HG02763 (cell line): Measurements from ENCODE around the gene FLNB.

Experiments
- ATAC-seq: cut with Tn5 transposase; IDR thresholded peaks from one replicate; pipeline ENCODE4 v1.9.1; 2021; ENCODE audit warnings: mild to moderate bottlenecking, moderate library complexity; ENCODE audit not compliant: unreplicated experiment

Gene FLNB

GRCh38 chr3:58073301-58074108 is 65.3 kb downstream of the FLNB start:
- no peak for ATAC-seq

- no peak for ATAC-seq
These were observed 66.0 kb downstream of the FLNB start for GRCh38 chr3:58074116-58074715.

DNA sequence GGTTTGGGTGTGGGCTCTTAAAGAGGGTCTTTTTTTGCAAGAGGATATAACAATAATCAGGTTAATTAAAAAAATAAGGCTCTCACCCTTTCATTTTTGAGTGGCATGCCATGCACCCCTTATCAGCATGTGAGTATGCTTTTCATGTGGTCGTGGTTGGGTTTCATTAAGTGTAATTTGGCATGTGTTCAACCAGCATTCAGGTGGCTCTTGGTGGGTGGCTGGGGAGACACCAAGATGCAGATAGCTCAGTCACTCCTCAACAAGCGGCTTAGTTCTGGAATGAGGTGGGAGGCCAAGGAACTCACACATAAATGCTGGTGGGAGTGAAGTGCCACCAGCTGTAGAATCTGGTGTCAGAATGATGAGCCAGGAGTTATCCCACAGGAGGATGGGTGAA is 66.8 kb downstream of the FLNB start:
- no peak for ATAC-seq

DNA sequence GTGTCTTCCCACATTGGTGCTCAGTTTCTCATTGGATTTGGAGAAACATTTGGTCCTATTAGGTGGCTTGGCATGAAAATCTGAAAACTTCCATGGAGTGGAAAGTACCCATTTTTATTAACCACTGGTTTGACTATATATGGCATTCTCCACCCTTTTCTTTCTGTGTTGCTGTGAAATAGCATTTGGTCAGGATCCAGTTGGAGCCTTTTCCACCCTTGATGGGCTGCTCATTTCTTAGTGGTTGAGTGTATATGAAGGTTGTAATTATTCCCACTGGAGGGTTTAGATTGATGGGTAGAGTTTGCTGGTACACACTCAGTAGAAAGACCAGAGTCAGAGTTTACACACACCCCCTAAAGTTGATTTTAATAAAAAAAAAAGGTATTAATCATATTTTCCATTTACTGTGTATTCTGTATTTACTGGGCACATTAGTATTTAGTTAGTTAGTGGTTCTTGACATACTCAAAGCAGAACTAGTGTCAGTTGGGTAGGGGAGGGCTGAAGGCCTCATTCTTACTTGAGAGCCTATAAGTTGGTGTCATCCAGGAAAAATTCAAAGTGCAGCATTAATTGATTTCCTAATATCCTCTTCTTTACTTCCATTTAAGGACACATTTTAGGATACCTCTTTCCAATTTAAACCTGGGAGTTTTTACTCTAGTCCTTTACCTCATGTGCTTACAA is 69.5 kb downstream of the FLNB start:
- no peak for ATAC-seq

DNA sequence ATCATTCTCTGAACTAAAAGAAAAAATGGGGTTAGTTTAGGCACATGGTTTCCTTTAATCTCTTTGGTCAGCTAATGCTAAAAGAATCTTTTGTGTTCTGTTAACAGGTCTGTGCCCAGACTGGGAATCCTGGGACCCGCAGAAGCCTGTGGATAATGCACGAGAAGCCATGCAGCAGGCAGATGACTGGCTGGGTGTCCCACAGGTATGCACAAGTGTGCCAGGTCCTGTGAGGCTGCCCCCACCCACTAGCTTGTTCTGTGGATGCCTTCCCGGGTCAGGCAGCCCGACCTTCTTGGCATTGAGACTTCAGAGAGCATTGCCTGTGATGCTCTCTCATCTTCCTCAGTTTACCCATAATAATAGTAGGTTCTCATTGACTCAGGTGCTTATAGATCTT is 70.4 kb downstream of the FLNB start:
- ATAC-seq, result no peak

DNA sequence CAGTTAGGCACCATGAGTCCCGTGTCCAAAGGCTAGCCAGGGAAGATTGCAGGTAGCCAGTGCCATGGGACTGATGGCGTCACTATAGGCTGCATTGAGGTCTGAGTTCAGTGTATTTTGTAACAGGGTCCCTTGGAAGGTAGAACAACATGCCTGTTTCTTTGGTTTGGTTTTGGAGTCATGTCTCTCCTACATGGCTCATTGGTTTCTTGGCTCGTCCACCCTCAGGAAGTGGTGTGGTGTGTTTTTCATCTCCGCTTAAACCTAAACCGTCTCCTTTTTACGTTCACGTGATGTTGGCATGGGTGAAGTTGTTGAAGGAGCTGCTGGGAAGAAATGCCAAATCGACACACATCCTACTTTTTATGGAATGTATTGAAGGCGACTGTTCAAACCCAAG is 71.6 kb downstream of the FLNB start:
- ATAC-seq, result no peak

GRCh38 chr3:58082047-58082446 is 73.8 kb downstream of the FLNB start:
- no peak for ATAC-seq

DNA sequence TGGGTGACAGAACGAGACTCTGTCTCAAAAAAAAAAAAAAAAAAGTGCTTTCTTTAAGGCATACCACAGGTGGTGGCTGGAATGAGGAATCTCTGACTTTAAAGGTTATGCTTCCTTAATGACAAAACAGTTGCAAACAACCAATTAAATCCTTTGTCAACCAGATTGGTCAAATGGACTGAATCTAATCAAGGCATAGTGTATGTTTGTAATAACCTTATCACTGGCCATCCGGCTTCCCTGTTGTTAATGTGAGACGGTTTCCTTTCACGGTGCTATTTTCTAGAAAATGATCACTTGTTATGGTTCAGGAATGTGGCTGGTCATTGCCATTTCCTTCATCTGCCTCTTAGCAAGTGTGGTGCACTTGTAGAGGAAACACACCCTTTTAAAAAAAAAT is 75.9 kb downstream of the FLNB start:
- ATAC-seq, result no peak

- no peak for ATAC-seq
These were observed 76.7 kb downstream of the FLNB start for GRCh38 chr3:58084788-58085543.

DNA sequence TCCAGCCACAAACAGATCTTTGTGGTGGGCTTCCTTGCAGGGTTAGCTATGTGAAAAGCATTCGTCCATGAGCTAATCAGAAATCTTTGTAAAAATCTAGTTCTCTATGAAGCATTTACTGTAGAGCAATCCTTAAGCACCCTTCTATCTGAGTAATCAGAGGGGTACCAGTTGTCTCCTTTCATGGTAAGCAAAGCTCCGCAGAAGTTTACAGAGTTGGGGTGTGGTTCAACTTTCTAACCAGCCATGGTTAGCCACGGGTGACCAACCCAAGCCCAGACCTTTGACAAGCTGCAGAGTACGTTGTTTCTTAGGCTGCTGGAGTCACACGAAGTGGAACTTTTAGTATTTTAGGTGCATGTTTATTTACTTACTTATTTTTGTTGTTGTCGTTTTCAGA is 77.4 kb downstream of the FLNB start:
- no peak for ATAC-seq

GRCh38 chr3:58088501-58088900 is 80.3 kb downstream of the FLNB start:
- no peak for ATAC-seq

GRCh38 chr3:58090351-58090750 is 82.1 kb downstream of the FLNB start:
- no peak for ATAC-seq

DNA sequence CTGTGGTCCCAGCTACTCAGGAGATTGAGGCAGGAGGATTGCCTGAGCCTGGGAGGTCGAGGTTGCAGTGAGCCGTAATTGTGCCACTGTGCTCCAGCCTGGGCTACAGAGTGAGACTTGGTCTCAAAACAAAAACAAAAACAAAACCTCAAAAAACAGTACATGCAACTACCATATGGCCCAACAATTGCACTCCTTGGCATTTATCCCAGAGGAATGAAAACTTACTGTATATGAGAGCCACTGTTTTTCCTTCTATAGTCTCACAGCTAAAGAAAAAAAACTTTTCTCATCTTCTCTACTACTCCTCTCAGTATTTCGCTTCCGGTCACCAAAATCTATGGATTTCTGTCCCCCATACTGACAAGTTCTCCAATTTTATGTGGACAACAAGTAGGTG is 84.3 kb downstream of the FLNB start:
- ATAC-seq, result no peak

GRCh38 chr3:58093574-58094195 is 85.5 kb downstream of the FLNB start:
- ATAC-seq, result no peak

DNA sequence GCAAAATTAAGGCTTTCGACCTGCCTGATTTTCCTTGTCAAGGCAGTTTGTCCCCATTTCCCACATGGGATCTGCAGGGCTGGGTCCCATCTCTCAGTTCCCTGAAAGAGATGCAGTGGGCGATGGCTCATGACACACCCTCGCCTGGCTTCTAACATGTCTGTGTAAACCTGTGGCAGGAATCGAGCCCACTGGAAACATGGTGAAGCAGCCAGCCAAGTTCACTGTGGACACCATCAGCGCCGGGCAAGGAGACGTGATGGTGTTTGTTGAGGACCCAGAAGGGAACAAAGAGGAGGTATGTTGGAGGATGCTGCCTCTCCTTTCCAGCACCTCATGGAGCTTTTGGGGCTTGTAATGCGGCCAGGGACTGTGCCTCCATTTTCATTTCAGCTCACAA is 86.4 kb downstream of the FLNB start:
- ATAC-seq, result no peak

GRCh38 chr3:58095603-58096138 is 87.4 kb downstream of the FLNB start:
- ATAC-seq, result no peak

GRCh38 chr3:58098531-58098930 is 90.3 kb downstream of the FLNB start:
- no peak for ATAC-seq

- ATAC-seq, result no peak
These were observed 91.6 kb downstream of the FLNB start for GRCh38 chr3:58099865-58100264.

- no peak for ATAC-seq
These were observed 93.5 kb downstream of the FLNB start for GRCh38 chr3:58101499-58102389.

- ATAC-seq, result no peak
These were observed 94.1 kb downstream of the FLNB start for GRCh38 chr3:58102390-58102750.
